GM21786 (cell line): ENCODE results near the gene JAZF1.
"Not testable (repeated sequence)": the region's sequence is repeated elsewhere in the genome, so short reads cannot be mapped to it uniquely, and the experiment has no call there.

Experiments used
- ATAC-seq: cut with Tn5 transposase; IDR thresholded peaks from one replicate; pipeline ENCODE4 v1.9.1; 2021; ENCODE audit not compliant: unreplicated experiment

The JAZF1 gene

DNA sequence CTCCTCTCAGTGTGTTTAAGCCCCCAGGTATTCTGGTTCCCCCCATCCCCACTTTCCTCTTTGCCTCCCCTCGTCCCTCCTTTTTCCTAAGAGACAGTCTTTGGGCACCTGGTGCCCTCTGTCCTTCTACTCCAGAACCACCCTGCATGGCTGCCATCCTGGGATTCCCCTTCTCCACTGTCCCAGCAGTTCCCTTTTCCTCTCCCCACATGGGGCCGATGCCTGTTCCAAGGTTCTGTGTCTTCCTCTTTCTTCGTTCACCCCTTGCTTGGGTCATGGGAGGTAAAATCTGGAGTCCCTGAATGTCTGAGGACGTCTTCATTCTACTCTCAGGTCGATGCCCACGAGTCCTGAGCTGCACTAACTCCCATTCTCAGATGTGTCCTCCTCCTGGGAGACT lies 319.8 kb downstream of the JAZF1 start:
- ATAC-seq: no peak

- ATAC-seq: not testable (repeated sequence)
These were observed 323.7 kb downstream of the JAZF1 start for GRCh38 chr7:27856703-27857485.

DNA sequence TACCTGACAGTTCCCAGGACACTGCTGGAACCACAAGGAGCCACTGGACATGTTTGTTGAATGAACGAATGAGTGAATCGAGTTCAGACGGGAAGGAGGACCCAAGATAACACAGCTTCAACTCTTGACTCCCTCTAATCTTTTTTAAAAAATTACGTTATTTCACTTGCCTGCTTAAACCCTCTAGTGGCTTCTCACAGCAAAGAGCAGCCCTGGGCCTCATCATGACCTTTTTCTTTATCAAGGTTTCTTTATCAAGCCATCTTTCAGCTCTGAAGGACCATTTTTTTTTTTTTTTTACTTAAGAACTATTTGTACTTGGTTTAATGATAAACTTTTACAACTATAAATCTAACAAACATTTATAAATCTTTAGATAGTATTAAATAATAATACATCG lies 330.1 kb downstream of the JAZF1 start:
- ATAC-seq: no peak

DNA sequence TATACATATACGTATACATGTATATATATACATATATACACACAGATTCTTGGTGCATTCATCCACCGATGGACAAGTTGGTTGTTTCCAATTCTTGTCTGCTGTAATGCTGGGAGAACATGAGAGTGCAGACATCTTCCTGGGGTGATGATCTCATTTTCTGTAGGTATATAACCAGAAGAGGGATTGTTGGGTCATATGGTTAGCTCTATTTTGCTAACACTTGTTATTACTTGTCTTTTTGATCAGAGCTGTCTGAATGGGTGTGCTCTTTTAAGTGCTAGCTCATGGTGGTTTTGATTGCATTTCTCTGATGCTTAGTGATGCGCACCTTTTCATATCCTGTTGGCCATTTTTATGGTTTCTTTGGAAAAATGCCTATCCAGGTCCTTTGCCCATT lies 334.2 kb downstream of the JAZF1 start:
- no peak for ATAC-seq

DNA sequence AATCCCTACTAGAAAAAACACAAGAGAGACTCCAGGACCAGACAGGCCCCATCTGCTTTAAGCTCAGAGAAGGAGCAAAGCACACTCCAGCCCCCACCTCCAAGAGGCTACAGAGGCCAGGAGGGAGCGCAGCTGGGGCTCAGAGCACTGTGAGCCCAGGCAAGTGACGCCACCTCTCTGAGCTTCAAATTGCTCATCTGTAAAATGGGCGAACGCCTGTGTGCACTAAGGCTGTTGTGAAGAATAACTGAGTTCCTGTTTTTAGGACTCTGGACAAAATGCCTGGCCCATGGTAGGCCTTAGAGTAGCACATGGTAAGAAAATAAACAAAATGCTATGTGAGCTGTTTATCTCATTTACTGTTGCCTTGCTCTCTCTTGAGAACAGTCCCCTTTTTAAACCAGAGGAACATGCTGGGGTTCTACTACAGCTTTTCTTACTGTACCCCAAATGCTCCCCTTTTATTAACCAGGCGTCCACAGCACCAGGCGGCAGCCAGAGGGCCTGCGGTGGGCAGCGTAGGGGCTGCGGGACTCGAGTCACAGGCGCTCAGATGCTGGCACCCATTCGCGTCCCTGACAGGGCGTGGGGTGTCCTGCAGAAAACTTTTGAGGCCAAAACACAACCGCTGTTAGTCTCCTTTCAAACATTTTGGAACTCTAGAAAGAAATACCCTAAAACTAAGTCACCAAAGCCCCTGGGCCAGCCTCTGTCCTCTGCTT lies 336.9 kb downstream of the JAZF1 start:
- ATAC-seq: no peak

- no peak for ATAC-seq
These were observed 337.7 kb downstream of the JAZF1 start for GRCh38 chr7:27842851-27843250.

- no peak for ATAC-seq
These were observed 338.4 kb downstream of the JAZF1 start for GRCh38 chr7:27842094-27842692.

- ATAC-seq: no peak
These were observed 339.7 kb downstream of the JAZF1 start for GRCh38 chr7:27840760-27841364.

DNA sequence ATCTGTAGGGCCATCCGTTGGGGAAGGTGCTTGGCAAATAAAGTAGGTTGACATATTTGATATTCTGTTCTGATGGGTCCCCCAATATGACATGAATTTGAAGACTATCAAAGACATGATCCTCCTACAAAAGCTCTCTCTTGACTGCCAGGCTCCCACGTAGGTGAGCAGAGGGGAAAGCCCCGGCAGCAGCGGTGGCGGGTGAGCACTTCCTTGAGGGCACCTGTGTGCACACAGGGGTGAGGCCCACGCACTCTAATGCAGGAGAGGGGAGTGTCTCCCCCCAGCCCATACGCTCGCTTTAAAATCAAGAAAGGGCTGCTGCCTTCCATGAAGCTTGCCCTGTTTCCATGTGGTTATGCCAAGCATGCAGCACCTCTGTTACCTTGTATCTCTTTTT lies 340.3 kb downstream of the JAZF1 start:
- ATAC-seq: no peak

DNA sequence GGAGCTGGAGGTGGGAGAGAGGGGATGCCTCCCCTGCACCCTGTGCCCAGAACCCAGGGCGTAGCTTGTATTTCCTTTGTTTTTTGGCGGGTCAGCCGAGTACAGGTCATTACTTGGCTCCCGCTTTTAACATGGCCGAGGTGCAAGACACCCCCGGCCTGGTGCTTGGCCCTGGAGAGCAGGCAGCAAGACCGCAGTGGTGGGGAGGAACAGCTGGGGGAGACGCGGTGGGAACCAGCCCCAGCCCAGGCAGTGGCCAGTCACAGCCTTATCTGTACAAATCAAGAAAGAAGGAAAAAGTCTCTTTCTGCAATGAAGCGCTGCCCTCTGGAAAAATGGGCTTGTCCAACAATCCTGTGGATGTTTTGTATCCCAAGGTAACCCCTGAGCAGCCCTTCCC lies 341.5 kb downstream of the JAZF1 start:
- no peak for ATAC-seq

DNA sequence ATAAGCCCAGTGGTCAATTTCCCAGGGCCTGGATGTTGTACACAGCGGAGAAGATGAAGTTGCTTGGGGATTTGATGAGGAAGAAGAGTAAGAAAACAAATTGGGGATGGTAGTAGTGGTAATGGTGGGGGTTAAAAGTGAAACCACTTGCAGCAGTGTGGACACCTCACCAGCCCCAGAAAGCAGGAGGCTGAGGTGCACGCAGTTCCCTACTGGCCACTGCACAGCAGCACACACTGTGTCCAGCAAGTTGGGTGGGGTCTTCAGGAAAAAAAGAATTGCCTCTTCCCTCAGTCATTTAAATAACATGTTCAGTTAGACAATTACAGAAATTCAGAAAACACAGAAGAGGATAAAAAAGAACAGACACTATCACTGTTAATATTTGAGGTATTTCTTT lies 344.1 kb downstream of the JAZF1 start:
- no peak for ATAC-seq

DNA sequence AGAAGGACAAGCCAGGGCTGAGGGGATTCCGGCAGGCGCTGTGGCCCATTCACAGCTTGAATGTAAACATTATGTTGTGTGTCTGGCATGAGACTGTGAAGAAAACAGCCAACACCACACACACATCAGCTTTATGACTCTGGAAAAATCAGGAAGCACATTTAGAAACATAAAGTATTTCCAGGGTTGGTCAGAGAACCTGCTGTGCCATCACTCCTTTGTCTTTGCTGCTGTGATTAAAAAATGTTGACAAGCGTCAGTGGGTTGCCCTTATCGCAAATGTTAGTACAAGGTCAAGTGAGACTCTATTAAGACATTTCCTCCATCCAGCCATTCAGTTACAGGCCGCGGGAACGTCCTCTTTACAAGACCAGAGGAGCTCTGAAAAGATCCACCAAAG lies 345.2 kb downstream of the JAZF1 start:
- ATAC-seq: no peak

DNA sequence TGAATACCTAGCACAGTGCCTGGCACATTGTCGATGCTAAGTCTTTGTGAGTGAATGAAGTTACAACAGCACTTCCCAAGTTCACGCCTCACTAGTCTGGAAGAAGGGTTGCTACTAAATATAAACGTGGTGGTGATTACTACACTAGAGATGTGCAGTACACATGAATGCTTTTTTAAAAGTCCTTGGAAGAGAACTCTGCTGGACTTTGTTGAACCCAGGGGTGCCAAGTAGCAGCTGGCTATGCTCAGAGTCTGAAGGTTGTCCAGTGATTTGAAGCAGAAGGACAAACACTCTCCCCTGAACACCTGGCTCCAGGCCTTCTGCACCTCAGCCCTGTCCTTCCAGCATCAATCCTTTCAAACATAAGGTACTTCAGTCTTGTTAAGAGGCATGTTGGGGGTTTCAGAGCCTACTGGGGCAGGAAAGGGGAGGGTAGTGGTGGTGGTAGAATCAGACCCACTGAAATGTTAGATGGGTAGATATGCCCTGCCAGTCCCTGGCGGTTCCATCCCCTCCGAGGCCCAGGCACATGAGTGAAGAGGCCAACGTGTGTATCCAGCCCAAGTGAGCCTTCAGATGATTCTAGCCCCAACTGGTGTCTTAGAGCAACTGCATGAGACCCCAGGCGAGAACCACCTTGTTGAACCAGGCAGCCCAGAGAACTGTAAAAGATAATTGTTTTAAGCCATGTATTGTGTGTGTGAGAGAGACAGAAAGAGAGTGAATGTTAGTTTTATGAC lies 346.2 kb downstream of the JAZF1 start:
- no peak for ATAC-seq

DNA sequence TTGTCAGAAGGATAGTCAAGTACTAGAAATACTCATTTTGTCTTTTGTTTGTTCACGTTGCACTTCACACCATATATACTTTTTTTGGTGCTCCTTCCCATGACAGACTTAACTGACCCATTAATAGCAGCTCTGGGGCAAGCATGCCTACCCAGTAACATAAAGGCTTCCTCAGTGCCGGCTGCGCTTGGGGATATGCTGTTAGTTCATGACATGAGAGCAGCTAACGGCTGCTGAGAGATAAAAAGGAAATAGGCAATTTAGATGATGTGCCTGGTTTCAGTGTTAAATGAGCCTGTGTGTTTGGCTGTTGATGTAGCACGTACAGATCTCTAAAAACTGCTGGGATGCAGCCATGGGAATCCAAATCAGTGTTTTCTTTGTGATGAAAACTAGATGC lies 354.2 kb downstream of the JAZF1 start:
- ATAC-seq: no peak

GRCh38 chr7:27825891-27826290 lies 354.7 kb downstream of the JAZF1 start:
- ATAC-seq: no peak

- no peak for ATAC-seq
These were observed 358.4 kb downstream of the JAZF1 start for GRCh38 chr7:27822245-27822644.

DNA sequence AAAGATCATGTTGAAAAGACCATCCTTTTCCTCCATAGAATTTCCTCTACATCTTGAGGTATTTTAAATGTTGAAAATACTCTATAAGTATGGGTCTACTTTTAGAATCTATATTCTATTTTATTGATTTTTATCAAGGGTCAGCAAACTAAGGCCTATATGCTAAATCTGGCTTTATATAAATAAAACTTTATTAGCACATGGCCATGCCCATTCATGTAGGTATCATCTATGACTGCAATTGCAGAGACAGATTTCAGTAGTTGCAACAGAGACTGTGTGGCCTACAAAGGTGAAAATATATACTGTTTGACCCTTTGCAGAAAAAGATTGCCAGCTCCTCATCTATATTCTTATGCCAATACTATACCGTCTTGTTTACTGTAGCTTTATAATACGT lies 367.9 kb downstream of the JAZF1 start:
- no peak for ATAC-seq

- no peak for ATAC-seq
These were observed 370.4 kb downstream of the JAZF1 start for GRCh38 chr7:27810186-27810585.

DNA sequence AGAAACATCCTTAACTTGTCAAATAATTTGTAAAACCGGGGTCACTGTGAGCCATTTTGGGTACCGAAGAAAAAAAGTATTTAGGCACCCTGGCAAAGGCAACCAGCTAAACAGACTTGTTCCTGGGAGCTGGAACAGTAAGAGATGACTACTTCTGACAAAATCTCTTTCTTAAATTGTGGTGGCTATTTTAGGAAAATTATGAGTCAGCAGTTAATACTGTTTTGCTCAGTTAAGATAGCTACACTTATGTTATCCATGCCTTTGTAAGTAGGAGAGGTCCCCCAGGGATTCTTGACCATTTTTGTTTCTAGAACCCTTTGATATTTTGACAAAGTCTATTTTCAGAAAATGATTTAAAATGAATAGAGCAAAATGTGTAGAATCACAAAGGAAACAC lies 372.0 kb downstream of the JAZF1 start:
- no peak for ATAC-seq

- ATAC-seq: no peak
These were observed 376.5 kb downstream of the JAZF1 start for GRCh38 chr7:27804139-27804538.

DNA sequence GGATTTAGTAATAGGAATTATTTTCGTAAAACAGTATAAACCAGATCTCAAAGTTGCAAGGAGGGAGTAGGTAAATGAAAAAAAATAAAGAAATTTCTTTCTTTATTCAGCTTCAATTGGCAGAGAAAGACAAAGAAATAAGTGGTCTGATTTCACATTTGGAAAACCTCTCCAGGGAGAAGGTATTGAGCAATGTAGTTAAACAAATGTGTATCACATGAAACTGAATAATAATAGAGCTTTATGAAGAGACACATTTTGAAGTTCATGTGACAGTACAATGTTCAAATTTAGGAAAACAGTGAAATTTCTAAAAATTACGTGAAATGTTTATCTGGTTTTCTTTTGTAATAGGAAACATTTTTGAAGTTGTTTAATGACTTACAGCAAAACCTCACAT lies 377.6 kb downstream of the JAZF1 start:
- no peak for ATAC-seq
